Measurements from ENCODE around the gene FURIN.
"Not testable (repeated sequence)": the region's sequence is repeated elsewhere in the genome, so short reads cannot be mapped to it uniquely, and the experiment has no call there.

FURIN gene

DNA sequence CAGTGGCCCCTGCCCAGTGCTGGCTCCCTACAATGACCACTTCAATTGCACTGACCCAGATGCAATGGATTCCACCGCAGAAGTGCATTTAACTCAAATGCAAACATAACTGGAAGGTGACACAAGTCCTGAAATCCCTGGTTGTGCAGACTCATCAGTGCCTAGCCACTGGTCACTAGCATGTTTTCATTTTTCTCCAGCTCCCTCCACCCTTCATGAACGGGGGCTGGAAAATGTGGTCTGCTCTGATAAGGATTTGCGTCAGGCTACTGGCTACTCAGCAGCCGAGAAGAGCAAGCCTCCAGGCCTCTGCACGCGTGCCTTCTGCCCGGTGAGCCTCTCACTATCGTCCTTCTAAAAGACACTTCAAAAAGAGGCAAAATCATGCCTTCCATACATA lies 27.4 kb upstream of the FURIN start:
- DNase-seq (ENCODE audit: low read depth in 2 of 2, low spot score in 1 of 2): no peak

- no peak for DNase-seq (ENCODE audit: low read depth in 2 of 2, low spot score in 1 of 2)
Measured at GRCh38 chr15:90844696-90845095, 23.7 kb upstream of the FURIN start.

- DNase-seq (ENCODE audit: low read depth in 2 of 2, low spot score in 1 of 2): no peak
Measured at GRCh38 chr15:90845201-90845949, 23.0 kb upstream of the FURIN start.

- DNase-seq (ENCODE audit: low read depth in 2 of 2, low spot score in 1 of 2): not testable (repeated sequence)
Measured at GRCh38 chr15:90849424-90849823, 19.0 kb upstream of the FURIN start.

DNA sequence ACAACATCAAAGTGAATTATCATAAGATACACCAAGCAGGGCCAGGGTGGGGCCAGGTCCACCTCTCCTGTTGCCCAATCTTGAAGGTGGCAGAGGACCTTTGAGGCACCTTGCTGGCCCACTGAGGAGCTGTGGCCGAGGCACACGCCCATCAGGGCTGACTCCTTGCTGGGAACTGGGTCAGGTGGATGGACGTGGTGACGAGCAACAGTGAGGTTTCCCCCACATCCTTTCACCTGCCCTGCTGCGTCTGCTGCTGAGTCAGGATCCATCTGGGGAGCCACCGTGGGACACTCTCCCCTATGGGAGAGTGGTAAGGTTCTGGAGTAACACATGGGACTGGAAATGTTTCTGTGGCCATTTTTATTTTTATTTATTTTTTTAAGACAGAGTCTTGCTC lies 17.3 kb upstream of the FURIN start:
- DNase-seq (ENCODE audit: low read depth in 2 of 2, low spot score in 1 of 2): no peak

GRCh38 chr15:90851940-90852339 lies 16.4 kb upstream of the FURIN start:
- DNase-seq (ENCODE audit: low read depth in 2 of 2, low spot score in 1 of 2): no peak

DNA sequence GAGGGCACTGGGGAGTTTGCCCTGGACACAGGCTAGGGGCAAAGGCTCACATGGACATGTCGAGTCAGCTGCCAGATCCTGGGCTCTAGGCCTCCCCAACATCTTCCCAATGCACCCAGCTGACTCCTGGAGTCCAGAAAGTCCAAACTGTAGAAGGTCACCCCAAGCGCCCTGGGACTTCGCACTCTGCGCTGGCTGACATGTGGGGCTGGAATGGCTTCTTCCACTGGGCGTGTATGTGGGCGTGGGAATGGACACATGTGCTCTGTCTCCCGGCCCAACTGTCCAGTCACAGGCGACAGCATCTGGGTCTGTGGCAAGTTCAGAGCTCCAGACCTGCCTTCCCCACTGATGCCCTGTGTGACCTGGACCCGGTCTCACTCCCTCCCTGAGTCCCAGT lies 13.2 kb upstream of the FURIN start:
- no peak for DNase-seq (ENCODE audit: low read depth in 2 of 2, low spot score in 1 of 2)

GRCh38 chr15:90857337-90857736 lies 11.1 kb upstream of the FURIN start:
- no peak for DNase-seq (ENCODE audit: low read depth in 2 of 2, low spot score in 1 of 2)

GRCh38 chr15:90857883-90858443 lies 10.4 kb upstream of the FURIN start:
- no peak for DNase-seq (ENCODE audit: low read depth in 2 of 2, low spot score in 1 of 2)

GRCh38 chr15:90859234-90860131 lies 8.9 kb upstream of the FURIN start:
- no peak for DNase-seq (ENCODE audit: low read depth in 2 of 2, low spot score in 1 of 2)

DNA sequence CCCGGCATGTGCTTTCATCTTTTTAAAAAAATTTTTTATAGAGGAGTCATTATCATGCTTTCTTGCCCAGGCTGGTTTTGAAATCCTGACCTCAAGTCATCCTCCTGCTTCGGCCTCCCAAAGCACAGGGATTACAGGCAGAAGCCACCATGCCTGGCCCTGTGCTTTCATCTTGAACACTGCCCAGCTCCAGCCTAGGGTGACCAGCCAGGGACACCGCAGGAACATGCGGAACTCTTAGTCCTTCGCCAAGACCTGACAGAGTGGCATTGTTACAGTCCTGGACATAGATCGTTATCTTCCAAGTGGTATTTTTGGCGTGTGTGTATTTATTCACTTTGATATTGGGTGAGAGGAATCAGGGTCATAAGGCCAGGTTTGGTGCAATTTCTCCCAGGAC lies 7.9 kb upstream of the FURIN start:
- no peak for DNase-seq (ENCODE audit: low read depth in 2 of 2, low spot score in 1 of 2)

- DNase-seq (ENCODE audit: low read depth in 2 of 2, low spot score in 1 of 2): no peak
Measured at GRCh38 chr15:90860942-90861675, 7.3 kb upstream of the FURIN start.

DNA sequence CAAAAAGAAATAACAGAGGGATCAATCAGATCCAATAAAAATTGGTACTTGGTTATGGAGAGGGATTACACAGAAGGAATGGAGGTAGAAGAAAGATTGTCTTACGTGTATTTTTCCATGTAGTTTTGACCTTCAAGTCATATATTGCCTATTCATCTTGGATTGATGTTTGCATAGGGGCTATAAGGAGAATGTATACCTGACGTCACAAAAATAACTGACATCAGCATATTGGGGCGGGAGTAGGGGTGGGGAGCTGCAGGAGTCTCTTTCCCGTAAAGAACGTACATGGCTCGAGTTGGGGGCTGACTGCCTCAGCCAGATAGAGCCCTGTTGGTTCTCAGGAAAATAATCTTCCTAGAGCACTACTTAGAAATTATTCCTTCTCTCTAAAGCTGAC lies 5.9 kb upstream of the FURIN start:
- no peak for DNase-seq (ENCODE audit: low read depth in 2 of 2, low spot score in 1 of 2)

DNA sequence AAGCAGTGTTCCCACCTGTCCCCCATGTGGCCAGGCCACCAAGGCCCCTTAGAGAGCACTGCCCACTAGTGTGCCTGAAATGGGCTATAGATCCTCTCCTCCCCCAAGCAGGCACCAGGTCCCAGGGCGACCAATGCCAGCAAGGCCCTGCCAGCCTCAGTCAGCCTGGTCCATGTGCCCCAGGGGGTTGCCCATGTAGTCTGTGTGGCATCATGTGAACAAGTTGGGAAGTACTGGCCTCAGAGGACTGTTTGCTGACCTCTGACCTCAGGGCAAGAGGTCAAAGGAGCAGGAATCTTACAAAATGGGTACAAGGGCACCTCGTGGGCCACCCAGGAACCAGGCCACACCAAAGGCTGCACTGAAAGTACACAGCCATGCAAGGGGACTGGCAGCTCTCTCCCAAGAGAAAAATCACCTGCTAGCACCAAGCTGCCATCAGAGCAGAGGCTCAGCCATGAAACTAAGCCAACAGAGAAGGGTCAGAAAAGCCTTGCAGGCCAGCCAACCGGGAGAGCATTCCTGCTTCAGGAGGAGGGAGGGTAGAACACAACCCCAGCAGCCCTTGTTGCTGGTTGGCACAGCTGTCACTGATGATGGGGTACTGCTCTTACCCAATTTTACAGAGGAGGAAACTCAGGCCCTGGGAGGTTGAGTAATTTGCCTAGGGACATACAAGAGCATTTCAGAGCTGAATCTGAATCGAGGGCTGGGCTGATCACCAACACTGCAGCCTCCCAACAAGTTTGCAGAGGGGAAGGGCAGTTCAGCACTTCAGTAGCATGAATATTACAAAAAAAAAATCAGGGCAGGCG lies 5.2 kb upstream of the FURIN start:
- DNase-seq (ENCODE audit: low read depth in 2 of 2, low spot score in 1 of 2): no peak

GRCh38 chr15:90863987-90864386 lies 4.4 kb upstream of the FURIN start:
- no peak for DNase-seq (ENCODE audit: low read depth in 2 of 2, low spot score in 1 of 2)

DNA sequence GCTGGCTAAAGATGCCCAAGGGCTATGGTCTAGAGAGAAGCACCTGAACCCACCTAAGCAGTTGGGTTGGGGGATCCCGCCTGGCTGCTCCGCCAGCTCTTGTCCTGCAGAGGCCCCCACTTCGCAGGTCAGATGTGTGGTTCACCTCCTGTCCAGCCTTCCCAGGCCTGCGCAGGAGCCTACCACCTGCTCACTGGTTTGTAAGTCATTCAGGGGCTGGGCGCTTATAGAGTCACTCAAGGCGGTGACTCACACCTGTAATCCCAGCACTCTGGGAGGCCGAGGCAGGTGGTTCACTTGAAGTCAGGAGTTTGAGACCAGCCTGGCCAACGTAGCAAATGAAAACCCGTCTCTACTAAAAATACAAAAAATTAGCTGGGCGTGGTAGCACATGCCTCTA lies 3.9 kb upstream of the FURIN start:
- DNase-seq (ENCODE audit: low read depth in 2 of 2, low spot score in 1 of 2): no peak

DNA sequence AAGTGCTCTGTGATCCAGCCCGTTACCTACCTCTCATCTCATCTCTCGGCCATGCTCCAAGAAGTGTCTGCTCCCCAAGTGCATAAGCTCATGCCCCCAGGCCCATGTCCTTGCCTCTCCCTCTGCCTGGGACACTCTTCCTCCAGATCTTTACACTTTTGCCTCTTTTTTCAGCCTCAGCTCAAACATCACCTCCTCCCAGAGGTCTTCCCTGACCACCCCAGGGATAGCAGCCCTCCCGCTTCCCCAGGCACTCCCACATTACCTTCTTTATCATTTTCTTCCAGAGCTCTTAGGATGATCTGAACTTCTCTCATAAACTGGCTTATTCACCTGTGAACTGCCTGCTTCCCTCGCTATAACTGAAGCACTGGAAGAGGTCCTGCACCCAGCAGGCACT lies 2.7 kb upstream of the FURIN start:
- DNase-seq (ENCODE audit: low read depth in 2 of 2, low spot score in 1 of 2): no peak

- no peak for DNase-seq (ENCODE audit: low read depth in 2 of 2, low spot score in 1 of 2)
Measured at GRCh38 chr15:90866161-90866715, 2.1 kb upstream of the FURIN start.

DNA sequence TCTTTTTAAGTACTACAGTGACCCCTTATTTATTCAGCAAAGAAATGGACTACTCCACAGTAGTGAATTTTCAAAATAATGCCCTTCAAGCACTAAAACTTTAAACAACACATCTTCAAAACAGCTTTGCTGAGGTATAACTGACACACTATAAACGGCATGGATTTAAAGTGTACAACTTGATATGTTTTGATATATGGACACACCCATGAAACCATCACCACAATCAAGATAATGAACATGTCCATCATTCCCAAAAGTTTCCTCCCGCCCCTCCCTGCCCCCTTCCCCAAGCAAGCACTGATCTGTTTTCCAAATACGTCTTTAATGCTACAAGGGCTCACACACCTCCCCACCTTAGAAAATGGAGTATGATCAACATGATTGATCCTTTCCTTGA lies 1.6 kb upstream of the FURIN start:
- DNase-seq (ENCODE audit: low read depth in 2 of 2, low spot score in 1 of 2): no peak

GRCh38 chr15:90869140-90869541 lies 753 bp downstream of the FURIN start:
- DNase-seq (ENCODE audit: low read depth in 2 of 2, low spot score in 1 of 2): no peak

All from stimulated activated CD8-positive, alpha-beta memory T cell treated with anti-CD3 and anti-CD28 coated beads, Interleukin-4, amount 100 ng/mL, for 4 hours (primary cell).